ENCODE measurements around the gene PARD3.

Gene PARD3

GRCh38 chr10:34821587-34822585, 6.8 kb upstream of the PARD3 start:
- no peak for DNase-seq

- DNase-seq, result no peak
These were observed 2.5 kb upstream of the PARD3 start for GRCh38 chr10:34817586-34817985.

GRCh38 chr10:34817054-34817453, 2.0 kb upstream of the PARD3 start:
- no peak for DNase-seq

GRCh38 chr10:34816501-34817002, 1.5 kb upstream of the PARD3 start:
- no peak for DNase-seq

- no peak for DNase-seq
These were observed 995 bp upstream of the PARD3 start for GRCh38 chr10:34816085-34816496.

GRCh38 chr10:34814913-34815184, 247 bp downstream of the PARD3 start:
- no peak for DNase-seq

GRCh38 chr10:34814223-34814912, 728 bp downstream of the PARD3 start:
- DNase-seq, result no peak

GRCh38 chr10:34813626-34814222, 1.4 kb downstream of the PARD3 start:
- no peak for DNase-seq

GRCh38 chr10:34812771-34813170, 2.3 kb downstream of the PARD3 start:
- no peak for DNase-seq

- DNase-seq, result no peak
These were observed 3.1 kb downstream of the PARD3 start for GRCh38 chr10:34811968-34812514.

GRCh38 chr10:34811126-34811967, 3.7 kb downstream of the PARD3 start:
- no peak for DNase-seq

- no peak for DNase-seq
These were observed 5.3 kb downstream of the PARD3 start for GRCh38 chr10:34809796-34810195.

GRCh38 chr10:34808801-34809745, 6.0 kb downstream of the PARD3 start:
- DNase-seq, result no peak

GRCh38 chr10:34808336-34808735, 6.8 kb downstream of the PARD3 start:
- no peak for DNase-seq

- DNase-seq, result no peak
These were observed 10.8 kb downstream of the PARD3 start for GRCh38 chr10:34804306-34804705.

- no peak for DNase-seq
These were observed 12.4 kb downstream of the PARD3 start for GRCh38 chr10:34802692-34803091.

GRCh38 chr10:34801097-34801733, 13.9 kb downstream of the PARD3 start:
- no peak for DNase-seq

GRCh38 chr10:34800624-34801023, 14.5 kb downstream of the PARD3 start:
- no peak for DNase-seq

GRCh38 chr10:34798654-34799053, 16.4 kb downstream of the PARD3 start:
- no peak for DNase-seq

GRCh38 chr10:34797155-34797554, 17.9 kb downstream of the PARD3 start:
- DNase-seq, result no peak

- no peak for DNase-seq
These were observed 19.0 kb downstream of the PARD3 start for GRCh38 chr10:34796133-34796532.
